GM21447 (cell line): ENCODE results near the gene KIF19.
"Not testable (repeated sequence)": the region's sequence is repeated elsewhere in the genome, so short reads cannot be mapped to it uniquely, and the experiment has no call there.

Source experiments
- ATAC-seq: cut with Tn5 transposase; IDR thresholded peaks from one replicate; pipeline ENCODE4 v1.9.1; 2021; ENCODE audit not compliant: unreplicated experiment

The KIF19 gene

GRCh38 chr17:74389084-74389753, 63.2 kb downstream of the KIF19 start:
- ATAC-seq = no peak

GRCh38 chr17:74389937-74390679, 64.1 kb downstream of the KIF19 start:
- no peak for ATAC-seq

GRCh38 chr17:74390680-74391653, 64.9 kb downstream of the KIF19 start:
- no peak for ATAC-seq

GRCh38 chr17:74391771-74392170, 65.7 kb downstream of the KIF19 start:
- no peak for ATAC-seq

GRCh38 chr17:74392848-74393247, 66.8 kb downstream of the KIF19 start:
- ATAC-seq = no peak

- ATAC-seq = no peak
Observed at GRCh38 chr17:74393346-74393942, 67.4 kb downstream of the KIF19 start.

GRCh38 chr17:74394275-74394950, 68.4 kb downstream of the KIF19 start:
- no peak for ATAC-seq

- no peak for ATAC-seq
Observed at GRCh38 chr17:74394977-74395376, 69.0 kb downstream of the KIF19 start.

GRCh38 chr17:74396567-74396966, 70.5 kb downstream of the KIF19 start:
- ATAC-seq = no peak

GRCh38 chr17:74402048-74402447, 76.0 kb downstream of the KIF19 start:
- no peak for ATAC-seq

GRCh38 chr17:74403512-74404137, 77.6 kb downstream of the KIF19 start:
- ATAC-seq = no peak

GRCh38 chr17:74404218-74404617, 78.2 kb downstream of the KIF19 start:
- ATAC-seq = no peak

- no peak for ATAC-seq
Observed at GRCh38 chr17:74404789-74405188, 78.8 kb downstream of the KIF19 start.

GRCh38 chr17:74405311-74405710, 79.3 kb downstream of the KIF19 start:
- not testable (repeated sequence) for ATAC-seq
